HFFc6 (cell line): ENCODE measurements around the gene MYL6. TPM values are rescaled to one million over a fixed set of nuclear protein-coding genes. Genes with fewer than 3 reads are reported as not detected.
A peak's percentile ranks its signal among the peaks of the same experiment; 100 is the strongest.

Experiments
- DNase-seq: peaks from one replicate; pipeline ENCODE4 v3.0.0-alpha.2; 2018
- H3K27ac Mint-ChIP-seq: 2 replicates; pipeline ENCODE4 v1.8.0; 2020; ENCODE audit warnings: mild to moderate bottlenecking, mixed read lengths
- H3K27me3 Mint-ChIP-seq: 2 replicates; pipeline ENCODE4 v1.8.0; 2021; ENCODE audit warnings: mild to moderate bottlenecking, moderate library complexity, mixed read lengths; ENCODE audit not compliant: insufficient read depth
- H3K36me3 Mint-ChIP-seq: 2 replicates; pipeline ENCODE4 v1.8.0; 2021; ENCODE audit warnings: low read depth, mixed read lengths
- H3K4me1 Mint-ChIP-seq: 2 replicates; pipeline ENCODE4 v1.8.0; 2020; ENCODE audit warnings: low read depth, mixed read lengths
- H3K4me3 Mint-ChIP-seq: 2 replicates; pipeline ENCODE4 v1.8.0; 2020; ENCODE audit warnings: mild to moderate bottlenecking, moderate library complexity, mixed read lengths
- H3K9me3 Mint-ChIP-seq: 2 replicates; pipeline ENCODE4 v1.8.0; 2020; ENCODE audit warnings: mild to moderate bottlenecking, mixed read lengths
- total RNA-seq, 6 experiments: library from RNA; stranded (reverse); fragmentation: NEBNext Ultra II Directional; extraction: Animal tissue kit (Norgen Biotek cat#: 25700); gene quantifications; 2 replicates in 1 of 6; 3 replicates in 5 of 6; pipeline ENCODE4 v1.2.3, GENCODE V29; 2021
- TF ChIP-seq, protein P1 (sequence below): fragments of 200-600 bp; sonication (generic); IDR thresholded peaks from 2 replicates; pipeline ENCODE4 v1.5.0; 2021; ENCODE audit warnings: antibody characterized with exemption, mild to moderate bottlenecking

Gene MYL6
- total RNA-seq, 6 experiments from 2014 or later = 2,668 to 3,384 (median 3,141) TPM

DNA sequence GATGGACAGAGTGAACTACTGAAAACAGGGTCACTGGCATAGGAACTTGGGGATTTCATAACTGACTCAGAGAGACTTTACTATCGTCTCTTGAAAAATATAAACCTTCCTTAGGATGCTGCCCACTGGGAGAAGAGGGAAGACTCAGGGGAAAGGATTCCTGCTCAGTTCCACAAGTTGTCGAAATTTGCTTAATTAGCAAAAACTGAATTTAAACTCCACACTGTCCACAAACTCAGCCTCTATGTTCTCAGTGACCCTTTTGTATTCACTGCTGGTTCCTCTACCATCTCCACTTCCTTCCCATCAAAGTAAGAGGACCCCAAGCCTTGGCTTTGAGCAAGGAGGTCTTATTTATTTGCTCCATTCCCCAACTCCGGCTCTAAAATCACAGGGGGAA lies 12.9 kb upstream of the MYL6 start:
- no peaks in the 10 kb centered on the region for H3K9me3 Mint-ChIP-seq

DNA sequence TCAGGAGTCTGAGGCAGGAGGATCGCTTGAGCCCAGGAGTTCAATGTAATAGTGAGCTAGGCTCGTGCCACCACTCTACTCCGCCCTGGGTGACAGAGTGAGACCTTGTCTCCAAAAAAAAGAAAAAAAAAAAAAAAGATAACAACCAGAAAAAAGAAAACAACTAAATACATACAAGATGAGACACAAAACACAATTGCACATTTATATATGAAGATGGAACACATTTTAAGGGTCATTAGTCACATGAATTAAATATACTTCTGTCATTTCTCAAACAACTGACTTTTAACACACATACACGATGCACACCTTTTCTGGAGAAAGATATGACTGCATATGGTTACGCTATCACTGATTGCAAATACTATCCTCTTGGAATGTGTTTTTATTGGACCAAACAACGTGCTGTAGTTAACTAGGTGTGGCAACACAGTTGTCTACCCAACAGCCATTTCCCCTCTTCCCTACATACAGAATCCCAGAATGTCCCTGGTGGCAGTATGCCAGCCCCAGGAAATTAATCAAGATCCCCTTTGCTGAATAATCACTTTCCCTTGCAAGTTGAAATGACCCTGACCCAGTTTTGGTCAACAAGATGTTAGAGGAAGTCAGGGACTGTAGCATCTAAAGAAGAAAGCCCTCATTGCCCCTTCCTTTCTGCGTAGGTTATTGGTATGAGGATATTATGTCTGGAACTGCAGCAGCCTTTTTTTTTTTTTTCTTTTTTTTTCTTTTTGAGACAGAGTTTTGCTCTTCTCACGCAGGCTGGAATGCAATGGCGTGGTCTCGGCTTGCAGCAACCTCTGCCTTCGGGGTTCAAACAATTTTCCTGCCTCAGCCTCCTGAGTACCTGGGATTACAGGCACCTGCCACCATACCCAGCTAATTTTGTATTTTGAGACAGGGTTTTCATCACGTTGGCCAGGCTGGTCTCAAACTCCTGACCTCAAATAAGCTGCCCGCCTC lies 11.4 kb upstream of the MYL6 start:
- no peak overlapping the region for H3K4me3 Mint-ChIP-seq

More for the DNA sequence above, 12.9 kb upstream of the MYL6 start:
- Mint-ChIP-seq H3K27ac (no peak overlapping the region), H3K4me1 (peaks cover 10% of the 10 kb centered on the region), H3K27me3 (no peaks in the 10 kb centered on the region; the same call in 1 of the 2 replicates), H3K36me3 (peaks cover 35% of the 10 kb centered on the region), H3K4me3 (no peak overlapping the region)
- no peak for DNase-seq
- TF ChIP-seq, protein P1, sequence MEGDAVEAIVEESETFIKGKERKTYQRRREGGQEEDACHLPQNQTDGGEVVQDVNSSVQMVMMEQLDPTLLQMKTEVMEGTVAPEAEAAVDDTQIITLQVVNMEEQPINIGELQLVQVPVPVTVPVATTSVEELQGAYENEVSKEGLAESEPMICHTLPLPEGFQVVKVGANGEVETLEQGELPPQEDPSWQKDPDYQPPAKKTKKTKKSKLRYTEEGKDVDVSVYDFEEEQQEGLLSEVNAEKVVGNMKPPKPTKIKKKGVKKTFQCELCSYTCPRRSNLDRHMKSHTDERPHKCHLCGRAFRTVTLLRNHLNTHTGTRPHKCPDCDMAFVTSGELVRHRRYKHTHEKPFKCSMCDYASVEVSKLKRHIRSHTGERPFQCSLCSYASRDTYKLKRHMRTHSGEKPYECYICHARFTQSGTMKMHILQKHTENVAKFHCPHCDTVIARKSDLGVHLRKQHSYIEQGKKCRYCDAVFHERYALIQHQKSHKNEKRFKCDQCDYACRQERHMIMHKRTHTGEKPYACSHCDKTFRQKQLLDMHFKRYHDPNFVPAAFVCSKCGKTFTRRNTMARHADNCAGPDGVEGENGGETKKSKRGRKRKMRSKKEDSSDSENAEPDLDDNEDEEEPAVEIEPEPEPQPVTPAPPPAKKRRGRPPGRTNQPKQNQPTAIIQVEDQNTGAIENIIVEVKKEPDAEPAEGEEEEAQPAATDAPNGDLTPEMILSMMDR = no peak

DNA sequence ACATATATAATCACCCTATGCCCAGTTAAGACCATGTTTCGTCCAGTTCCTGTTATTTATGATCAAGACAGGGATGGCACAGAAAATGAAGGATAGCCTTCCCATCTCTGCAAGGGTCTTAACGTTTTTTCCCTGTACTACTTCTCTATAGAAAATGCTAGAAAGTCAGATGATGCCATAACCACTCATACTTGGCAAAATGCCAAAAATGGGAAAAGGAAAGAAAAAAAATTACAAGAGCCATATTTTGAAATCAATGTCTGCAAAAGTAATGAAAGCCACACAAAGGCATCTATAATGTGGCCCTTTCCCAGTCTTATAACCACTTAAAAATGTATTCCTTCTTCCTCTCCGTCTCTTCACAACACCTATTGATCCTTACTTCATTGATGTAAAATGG lies 7.6 kb upstream of the MYL6 start:
- peak; percentile 34 for DNase-seq
- Mint-ChIP-seq H3K4me1 (peaks cover 38% of the 10 kb centered on the region), H3K36me3 (peaks cover 8% of the 10 kb centered on the region), H3K27me3 (peaks cover 2% of the 10 kb centered on the region), H3K4me3 (peak overlapping the region; percentile 97), H3K9me3 (no peaks in the 10 kb centered on the region), H3K27ac (peak overlapping the region; percentile 61)
- TF ChIP-seq, protein P1 = no peak

More for the DNA sequence above, 11.4 kb upstream of the MYL6 start:
- TF ChIP-seq, protein P1 = no peak
- Mint-ChIP-seq H3K27me3 (peaks cover 2% of the 10 kb centered on the region), H3K27ac (no peak overlapping the region), H3K36me3 (peaks cover 24% of the 10 kb centered on the region), H3K9me3 (no peaks in the 10 kb centered on the region), H3K4me1 (peaks cover 25% of the 10 kb centered on the region)
- no peak for DNase-seq

DNA sequence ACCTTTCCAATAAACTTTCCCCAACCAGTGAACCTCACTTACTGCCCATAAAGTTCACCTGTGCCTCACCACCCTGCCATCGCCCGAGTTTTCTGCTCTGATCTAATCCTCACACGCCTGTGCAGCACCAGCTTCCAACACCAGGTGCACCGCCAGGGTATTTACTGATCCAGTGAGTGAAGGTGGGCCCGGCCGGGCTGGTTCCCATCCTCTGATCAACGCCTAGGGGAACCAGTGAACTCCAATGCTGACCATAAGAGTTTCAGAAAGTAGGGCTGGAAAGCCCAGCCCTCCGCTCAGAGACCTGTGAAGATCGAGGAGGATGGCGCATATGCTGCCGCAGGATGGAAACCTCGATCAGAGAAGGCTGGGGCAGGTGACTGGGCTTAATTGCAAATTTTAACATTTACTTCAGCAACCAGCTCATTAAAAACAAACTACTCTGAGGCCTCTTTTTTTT lies 6.5 kb upstream of the MYL6 start:
- peak overlapping the region; percentile 93 for H3K27ac Mint-ChIP-seq
- peaks cover 12% of the 10 kb centered on the region for H3K36me3 Mint-ChIP-seq
- no peak for DNase-seq
- H3K9me3 Mint-ChIP-seq = no peaks in the 10 kb centered on the region
- H3K27me3 Mint-ChIP-seq = peaks cover 2% of the 10 kb centered on the region
- peak overlapping the region; percentile 97 for H3K4me3 Mint-ChIP-seq
- H3K4me1 Mint-ChIP-seq = peaks cover 38% of the 10 kb centered on the region
- TF ChIP-seq, protein P1 = peak; percentile 74

DNA sequence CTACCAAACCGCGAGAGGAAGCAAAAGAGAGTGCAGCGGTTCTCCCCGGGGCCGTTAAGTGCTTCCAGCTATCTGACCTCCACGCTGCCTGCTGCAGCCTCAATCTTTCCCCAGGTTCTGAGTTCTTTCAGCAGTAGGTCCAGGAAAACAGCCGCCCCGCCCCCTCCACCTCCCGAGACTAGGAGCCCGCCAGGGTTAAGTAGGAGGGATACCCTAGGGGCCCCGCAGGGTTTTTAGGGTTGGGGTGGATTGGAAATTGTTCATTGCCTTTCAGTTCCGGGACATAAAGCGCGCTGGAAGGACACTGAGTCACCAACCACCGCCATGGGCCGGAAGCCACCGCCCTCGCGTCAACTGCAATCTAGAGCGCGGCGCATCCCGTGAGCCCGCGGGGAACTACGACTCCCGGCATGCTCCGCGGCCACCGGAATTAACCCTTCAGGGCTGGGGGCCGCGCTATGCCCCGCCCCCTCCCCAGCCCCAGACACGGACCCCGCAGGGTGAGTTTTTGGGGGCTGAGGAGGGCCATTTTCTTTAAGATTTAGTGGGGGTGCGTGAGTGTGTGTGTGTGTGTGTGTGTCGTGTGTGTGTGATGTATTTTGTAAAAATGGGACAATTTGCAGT lies 5.9 kb upstream of the MYL6 start, which contains the start of gene MYL6B:
Gene MYL6B, plus strand, starts transcription at position 456 of the 624 bp plus-strand sequence. CDS start 1,332 bp downstream, outside the sequence.
- Mint-ChIP-seq H3K36me3 (peaks cover 12% of the 10 kb centered on the region), H3K9me3 (no peaks in the 10 kb centered on the region), H3K4me3 (peak within 1 kb of the TSS; percentile 97), H3K27ac (peak within 1 kb of the TSS; percentile 93), H3K4me1 (peaks cover 41% of the 10 kb centered on the region), H3K27me3 (peaks cover 2% of the 10 kb centered on the region)
- TF ChIP-seq, protein P1 = no peak
- peak; percentile 86 for DNase-seq
